Measurements from ENCODE around the gene AADAC.

- no peak for TF ChIP-seq POLR2A (IDR thresholded peaks at IDR 0.05)
- no peak for TF ChIP-seq CTCF (IDR thresholded peaks at IDR 0.05)
Observed at GRCh38 chr3:151827816-151828215, 13.9 kb downstream of the AADAC start.

Measured in lower leg skin (tissue), 3 donors.